ENCODE data around the gene WDR33. TPM values are rescaled to one million over a fixed set of nuclear protein-coding genes. Genes with fewer than 3 reads are reported as not detected.

The WDR33 gene
- 12.7 and 14.2 TPM in 2 replicates for total RNA-seq

GRCh38 chr2:127810619-127811396 lies at the start of gene WDR33:
Gene WDR33 (minus strand): TSS chr2:127811171. CDS start chr2:127770981, 40,190 bp downstream.

GRCh38 chr2:127701193-127701650 lies 109.7 kb downstream of the WDR33 start, which contains the start of gene SFT2D3:
Gene SFT2D3 (plus strand): TSS chr2:127701497. CDS start chr2:127701529, 32 bp downstream.

GRCh38 chr2:127675331-127676261 lies 135.4 kb downstream of the WDR33 start, which contains the start of gene LIMS2:
Gene LIMS2 (minus strand): TSS chr2:127675530. CDS start chr2:127675024, 506 bp downstream.

Other genes starting within 250 kb of the WDR33 start
- gene GPR17, start 165.0 kb downstream of the WDR33 start, total RNA-seq, result not detected in 2 replicates
- 2.5 and 3.7 TPM in 2 replicates for gene LIMS2, start 135.6 kb downstream of the WDR33 start, total RNA-seq
- gene SFT2D3, start 109.7 kb downstream of the WDR33 start, total RNA-seq, result 3.4 and 4.0 TPM in 2 replicates
- 6.9 and 15.2 TPM in 2 replicates for gene POLR2D, start 47.0 kb upstream of the WDR33 start, total RNA-seq
- gene AMMECR1L, start 74.8 kb upstream of the WDR33 start, total RNA-seq, result 6.9 and 8.5 TPM in 2 replicates
- 7.8 and 15.6 TPM in 2 replicates for gene SAP130, start 216.9 kb upstream of the WDR33 start, total RNA-seq

Data from myometrial cell (primary cell).